ENCODE results near the gene DGCR8.

The DGCR8 gene

DNA sequence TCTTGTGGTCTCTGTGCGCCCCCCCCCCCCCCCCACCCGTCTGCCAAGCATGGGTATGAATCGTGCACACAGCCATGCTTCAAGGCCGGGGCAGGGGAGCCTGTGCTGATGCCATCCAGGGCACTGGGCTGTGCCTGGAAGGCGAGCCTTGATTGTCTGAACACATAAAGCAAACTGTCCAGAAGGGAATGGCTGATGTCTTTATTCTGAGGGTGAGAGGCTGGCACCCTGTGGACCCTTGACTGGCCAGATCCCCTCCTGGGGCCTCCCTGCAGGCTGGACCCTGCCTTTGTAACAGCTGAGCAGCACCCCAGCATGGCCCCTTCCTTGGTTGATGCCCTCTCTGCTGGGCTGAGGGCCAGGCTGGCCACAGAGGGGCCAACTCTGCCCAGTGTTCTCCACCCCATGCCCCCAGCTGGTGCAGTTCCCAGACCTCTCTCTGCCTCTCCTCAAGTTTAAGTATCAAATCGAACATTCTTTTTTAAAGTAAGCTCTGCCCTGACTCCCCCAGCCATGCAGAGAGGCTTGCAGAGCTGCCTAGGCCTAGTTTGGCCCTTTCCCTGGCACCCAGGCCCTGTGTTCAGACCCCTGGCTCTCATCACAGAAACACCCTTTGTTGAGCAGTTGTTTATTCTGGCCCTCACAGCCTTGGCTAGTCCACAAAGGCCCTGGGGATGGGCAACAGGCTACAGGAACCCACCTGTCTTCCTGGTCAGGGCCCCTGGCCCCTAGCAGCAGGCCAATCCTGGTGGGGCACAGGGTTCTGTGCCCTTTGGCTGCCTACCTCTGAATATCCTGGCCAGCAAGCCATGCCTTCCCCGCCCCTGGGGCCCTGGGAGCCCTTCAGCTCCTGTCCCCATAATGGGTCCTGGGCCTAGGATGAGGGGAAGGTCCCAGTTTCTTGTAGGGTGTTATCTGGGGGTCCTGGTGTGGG lies 31.9 kb downstream of the DGCR8 start:
- no peak for DNase-seq

GRCh38 chr22:20112623-20113511 lies 32.8 kb downstream of the DGCR8 start:
- no peak for DNase-seq

- no peak for DNase-seq
Observed at GRCh38 chr22:20113551-20114310, 33.7 kb downstream of the DGCR8 start.

GRCh38 chr22:20114506-20115475 lies 34.8 kb downstream of the DGCR8 start:
- no peak for DNase-seq

DNA sequence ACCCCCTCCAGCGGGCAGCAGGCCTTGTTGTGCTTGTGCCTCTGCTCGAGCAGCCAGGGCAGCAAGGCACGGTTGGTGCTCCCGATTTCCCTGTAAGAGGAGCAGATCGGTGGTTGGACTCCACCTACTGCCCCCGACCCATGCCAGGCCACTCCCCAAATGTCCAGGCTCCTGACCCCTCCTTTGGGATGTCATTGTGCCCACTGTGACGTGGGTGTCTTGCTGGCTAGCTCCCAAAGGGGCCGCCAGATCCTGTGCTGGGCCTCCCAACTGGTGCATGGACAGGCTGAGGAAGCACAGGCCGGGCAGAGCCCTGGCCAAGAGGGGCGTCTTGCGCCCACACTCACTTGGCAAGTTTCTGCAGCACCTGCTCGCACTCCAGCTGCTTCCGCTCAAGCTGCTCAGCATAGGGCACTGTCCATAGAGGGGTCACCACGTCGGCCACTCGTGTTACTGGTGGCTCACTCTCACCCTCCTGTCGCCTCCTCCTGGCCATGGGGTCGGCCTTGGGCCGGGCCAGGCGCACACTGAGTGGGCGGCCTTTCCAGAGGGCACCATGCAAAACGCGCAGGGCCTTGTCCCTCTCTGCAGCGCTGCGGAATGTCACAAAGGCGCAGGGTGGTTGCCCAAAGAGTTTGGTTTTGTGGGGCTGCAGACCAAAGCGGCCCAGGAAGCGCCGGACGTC lies 35.8 kb downstream of the DGCR8 start, which contains the start of gene RANBP1:
Gene RANBP1, plus strand, starts transcription at position 414 of the 685 bp plus-strand sequence. Its CDS starts 81 bp downstream, at position 495.
- DNase-seq: no peak

DNA sequence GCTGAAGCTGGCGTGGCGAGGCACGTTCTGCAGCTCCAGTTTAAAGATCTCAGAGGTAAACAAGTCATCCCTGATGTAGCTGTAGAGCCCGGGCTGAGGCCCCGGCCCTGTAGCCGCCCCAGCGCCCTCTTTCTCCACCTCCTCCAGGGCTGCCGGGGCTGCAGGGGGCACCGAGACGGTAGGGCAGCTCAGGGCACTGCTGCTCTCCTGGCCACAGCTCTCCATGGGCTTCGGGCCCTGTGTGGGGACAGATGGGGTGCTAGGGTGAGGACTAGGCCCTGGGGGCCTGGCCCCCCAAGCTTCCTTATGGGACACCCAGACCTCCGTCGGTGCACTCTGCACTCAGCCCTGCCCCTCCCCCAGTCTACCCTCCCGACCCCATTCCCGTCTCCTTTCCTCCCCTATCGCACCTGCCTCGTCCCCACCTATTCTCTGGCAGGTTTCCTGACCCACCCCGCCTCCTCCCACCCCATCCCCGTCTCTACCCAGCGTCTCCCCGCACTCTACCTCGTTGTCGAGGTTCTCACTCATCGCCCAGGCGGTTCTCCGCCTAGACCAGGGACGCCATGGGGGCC lies 36.4 kb downstream of the DGCR8 start:
- DNase-seq: no peak

- peak in 1 of 2 experiments; percentile 82 for DNase-seq
Observed at GRCh38 chr22:20116951-20117632, 37.1 kb downstream of the DGCR8 start, which contains the start of gene TRMT2A. TRMT2A (minus strand) TSS chr22:20117226; CDS start chr22:20116906, 320 bp downstream.

GRCh38 chr22:20117633-20118299 lies 37.7 kb downstream of the DGCR8 start:
- no peak for DNase-seq

DNA sequence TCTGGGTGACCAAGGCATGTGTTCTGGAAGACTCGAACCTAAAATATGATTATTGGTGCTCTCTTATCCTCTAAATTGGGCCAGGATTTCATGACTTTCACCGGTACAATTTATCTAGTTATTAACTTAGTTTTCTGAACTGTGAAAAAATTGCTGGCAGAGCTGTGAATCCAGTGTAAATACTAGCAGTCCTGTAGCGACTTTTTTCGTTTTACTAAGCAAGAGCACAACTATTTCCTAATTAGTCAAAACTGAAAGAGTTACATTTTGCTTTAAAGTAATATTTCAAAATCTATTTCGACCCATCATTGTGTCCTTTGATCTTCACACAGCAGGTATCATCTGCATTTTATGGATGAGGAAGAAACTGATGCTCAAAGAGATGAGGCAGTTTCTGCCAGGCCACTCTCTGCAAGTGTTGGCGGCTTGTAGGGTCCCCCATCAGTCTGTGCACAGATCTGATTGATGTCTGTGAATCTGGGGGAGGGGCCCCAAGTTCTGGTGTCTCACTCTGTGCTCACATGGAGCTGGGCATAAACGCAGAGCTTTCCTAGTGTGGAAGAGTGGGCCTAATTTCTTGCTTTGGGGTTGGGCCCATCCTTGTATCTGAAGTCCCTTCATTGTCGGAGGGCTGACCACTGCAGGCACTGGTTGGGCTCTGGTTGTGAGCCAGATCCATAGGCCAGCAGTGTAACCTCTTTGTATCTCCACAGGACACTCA lies 38.4 kb downstream of the DGCR8 start:
- DNase-seq: no peak

- no peak for DNase-seq
Observed at GRCh38 chr22:20121856-20122415, 41.9 kb downstream of the DGCR8 start.

DNA sequence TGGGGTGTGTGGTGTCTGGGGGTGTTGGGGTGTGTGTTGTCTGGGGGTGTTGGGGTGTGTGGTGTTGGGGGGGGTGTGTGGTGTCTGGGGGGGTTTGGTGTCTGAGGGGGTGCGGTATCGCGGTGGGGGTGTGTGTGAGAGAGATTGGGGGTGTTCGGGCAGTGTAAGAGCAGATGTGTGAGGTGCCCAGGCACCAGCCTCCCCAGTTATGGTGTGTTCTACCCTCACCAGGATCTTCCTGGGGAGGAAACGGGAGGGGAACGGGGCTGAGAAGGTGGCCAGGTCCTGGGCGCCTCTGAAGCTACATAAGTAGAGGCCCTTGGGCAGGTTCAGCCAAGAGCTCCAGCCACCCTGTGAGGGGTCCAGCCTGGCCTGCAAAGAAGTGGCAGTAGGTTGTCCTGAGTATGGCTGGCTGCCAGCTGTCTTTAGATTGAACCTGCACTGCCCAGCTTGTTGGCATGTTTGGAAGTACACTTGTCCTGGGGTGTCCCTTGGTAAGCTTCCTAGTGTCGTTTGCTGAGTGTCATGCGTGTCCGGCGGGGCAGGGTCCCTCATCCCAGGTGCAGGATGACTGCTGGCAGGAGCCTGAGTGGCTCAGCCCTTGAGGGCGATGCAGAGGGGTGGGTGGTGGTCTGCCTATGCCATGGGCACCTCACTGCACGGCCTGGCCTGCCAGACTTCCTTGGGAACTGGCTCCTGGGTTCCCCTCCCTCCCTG lies 43.5 kb downstream of the DGCR8 start:
- no peak for DNase-seq

- no peak for DNase-seq
Observed at GRCh38 chr22:20124083-20124787, 44.2 kb downstream of the DGCR8 start.

DNA sequence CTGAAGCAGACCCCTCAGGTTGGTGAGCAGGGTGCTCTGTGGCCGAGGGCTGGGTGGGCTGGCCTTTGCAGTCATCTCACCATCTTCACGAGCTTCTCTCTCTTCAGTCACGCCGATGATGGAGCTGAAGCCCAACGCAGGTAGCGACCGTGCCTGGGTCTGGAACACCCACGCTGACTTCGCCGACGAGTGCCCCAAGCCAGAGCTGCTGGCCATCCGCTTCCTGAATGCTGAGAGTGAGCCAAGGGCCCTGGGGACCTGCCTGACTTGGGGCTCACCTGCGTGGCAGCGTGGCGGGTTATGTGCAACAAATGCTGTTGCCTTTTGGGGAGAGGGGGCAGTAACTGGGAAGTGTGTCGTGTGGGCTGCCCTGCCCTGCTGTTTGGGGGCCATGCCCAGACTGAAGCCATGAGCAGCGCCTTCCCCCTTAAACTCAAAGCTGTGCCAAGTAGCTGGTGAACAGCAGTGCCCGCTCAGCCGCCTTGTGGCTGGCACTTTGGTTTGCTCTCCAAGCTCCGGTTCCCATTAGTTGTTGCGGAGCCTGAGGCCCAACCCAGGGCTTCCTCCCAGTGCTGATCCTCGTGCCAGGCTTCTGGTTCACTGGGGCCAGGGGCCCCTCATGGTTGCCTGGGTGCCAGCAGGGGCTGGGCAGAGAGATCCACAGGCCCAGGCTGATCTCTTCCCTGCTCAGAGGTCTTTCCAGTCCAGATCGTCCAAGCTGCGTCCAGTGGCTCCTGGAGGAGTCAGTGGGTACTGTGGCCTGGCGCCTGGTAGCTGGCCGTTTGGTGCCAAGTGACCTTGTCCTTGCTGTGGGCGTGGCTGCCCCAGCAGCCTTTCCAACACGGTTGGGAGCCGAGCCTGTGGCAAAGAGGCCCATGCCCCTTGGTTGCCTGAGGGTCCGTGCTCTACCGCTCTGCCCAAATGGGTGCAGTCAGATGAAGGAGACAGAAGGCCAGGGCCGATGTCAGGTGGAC lies 45.4 kb downstream of the DGCR8 start:
- DNase-seq: no peak

DNA sequence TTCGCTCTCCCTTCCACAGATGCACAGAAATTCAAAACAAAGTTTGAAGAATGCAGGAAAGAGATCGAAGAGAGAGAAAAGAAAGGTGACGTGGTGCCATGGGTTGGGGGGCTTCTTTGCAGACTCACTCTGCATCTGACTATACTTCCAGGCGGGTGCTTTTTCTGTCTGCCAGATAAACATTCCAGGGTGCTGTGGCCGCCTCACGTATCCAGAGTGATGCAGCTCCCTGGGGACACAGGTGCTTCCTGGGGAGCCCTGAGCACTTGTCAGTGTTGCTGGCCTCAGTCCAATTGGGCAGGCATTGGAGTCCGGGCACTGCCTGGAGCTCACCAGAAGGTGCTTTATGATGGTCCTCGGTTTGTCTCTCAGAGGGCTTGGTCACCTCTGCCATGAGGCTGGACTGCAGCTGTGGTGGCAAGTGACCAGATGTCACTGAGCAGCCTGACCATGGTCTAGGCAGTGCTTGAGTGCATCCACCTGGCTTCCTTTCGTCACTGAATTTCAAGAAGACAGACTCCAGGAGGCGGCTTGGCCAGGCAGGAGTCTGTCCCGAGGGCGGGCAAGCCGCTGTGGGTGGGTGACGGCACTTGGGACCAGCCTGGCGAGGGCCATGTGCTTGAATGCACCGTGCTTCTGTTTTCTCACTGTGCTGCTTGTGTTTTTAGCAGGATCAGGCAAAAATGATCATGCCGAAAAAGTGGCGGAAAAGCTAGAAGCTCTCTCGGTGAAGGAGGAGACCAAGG lies 46.4 kb downstream of the DGCR8 start:
- DNase-seq: no peak
